HG03103 (cell line): ENCODE measurements around the gene UBA5.
"Not testable (repeated sequence)": the region's sequence is repeated elsewhere in the genome, so short reads cannot be mapped to it uniquely, and the experiment has no call there.

Experiments
- ATAC-seq: cut with Tn5 transposase; IDR thresholded peaks from one replicate; pipeline ENCODE4 v1.9.1; 2021; ENCODE audit warnings: low read depth; ENCODE audit not compliant: unreplicated experiment

Gene UBA5

DNA sequence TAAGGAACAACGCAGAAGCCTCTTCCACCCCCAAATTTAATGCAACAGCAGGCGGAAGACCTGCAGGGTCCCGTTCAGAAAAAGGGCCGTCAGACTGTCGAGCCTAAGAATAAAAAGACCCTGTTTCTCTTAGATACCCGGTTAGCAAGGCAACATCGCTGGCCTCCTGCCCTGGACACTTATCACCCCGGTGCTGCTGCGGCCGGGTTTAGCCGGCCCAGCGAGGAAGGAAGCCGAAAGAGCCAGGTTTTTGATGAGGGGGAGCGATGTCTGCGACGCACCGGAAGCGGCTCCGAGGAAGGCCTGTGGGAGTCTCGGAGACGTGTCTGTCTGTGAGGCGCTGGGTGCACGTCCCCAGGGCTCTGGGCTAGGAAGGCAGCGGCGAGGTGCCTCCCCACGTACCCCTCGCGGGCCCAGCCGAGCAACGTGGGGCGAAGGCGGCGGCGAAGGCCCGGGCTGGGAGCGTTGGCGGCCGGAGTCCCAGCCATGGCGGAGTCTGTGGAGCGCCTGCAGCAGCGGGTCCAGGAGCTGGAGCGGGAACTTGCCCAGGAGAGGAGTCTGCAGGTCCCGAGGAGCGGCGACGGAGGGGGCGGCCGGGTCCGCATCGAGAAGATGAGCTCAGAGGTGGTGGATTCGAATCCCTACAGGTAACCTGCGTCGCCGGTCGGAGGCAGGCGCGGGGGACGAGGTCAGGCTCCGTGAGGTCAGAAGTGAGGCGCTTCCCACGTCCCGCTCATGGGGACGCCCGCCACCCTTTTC, at the start of gene UBA5:
TSS of gene UBA5 (plus strand) at position 278 of the 759 bp plus-strand sequence. CDS start at position 487, 209 bp downstream.
- ATAC-seq: peak; percentile 65

DNA sequence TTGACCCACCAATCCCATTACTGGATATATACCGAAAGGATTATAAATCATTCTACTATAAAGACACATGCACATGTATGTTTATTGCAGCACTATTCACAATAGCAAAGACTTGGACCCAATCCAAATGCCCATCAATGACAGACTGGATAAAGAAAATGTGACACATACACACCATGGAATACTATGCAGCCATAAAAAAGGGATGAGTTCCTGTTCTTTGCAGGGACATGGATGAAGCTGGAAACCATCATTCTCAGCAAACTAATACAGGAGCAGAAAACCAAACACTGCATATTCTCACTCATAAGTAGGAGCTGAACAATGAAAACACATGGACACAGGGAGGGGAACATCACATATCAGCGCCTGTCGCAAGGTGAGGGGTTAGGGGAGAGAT, 44.8 kb upstream of the UBA5 start:
- not testable (repeated sequence) for ATAC-seq

DNA sequence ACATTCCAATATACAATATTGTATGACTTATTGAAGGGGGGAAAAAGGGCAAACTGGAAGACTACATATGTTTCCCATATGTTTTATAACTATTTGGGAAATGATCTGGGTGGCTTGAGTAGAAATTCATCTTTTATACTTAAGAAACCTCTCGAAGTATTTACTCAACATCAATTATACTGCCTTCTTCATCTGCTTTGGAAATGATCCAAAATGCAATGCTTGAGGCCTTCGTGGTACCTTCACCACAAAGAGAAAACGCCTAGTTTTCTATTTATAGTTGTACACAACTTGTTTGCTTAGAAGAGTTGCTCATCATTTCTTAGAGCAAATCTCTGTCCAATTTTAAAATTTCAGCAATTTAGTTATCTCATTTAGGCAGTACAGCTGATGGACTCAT, 44.2 kb upstream of the UBA5 start:
- no peak for ATAC-seq

DNA sequence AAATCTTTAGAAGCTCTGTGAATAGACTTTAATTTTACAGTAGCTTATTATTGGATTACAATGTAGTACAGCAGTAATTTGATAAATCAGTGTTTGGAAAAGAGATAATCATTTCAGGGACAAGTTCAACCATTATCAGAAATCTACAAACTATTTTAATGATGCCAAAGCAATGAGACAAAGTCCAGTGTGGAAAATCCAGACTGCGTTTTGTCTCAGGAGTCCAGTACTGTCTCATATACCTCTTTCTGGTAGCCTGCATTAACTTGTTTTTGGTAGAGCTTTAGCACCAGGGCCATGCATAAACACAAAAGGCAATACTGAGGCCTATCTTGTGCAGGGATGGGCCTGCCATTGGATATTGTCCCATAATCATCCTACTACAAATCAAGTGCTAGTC, 43.3 kb upstream of the UBA5 start:
- no peak for ATAC-seq

DNA sequence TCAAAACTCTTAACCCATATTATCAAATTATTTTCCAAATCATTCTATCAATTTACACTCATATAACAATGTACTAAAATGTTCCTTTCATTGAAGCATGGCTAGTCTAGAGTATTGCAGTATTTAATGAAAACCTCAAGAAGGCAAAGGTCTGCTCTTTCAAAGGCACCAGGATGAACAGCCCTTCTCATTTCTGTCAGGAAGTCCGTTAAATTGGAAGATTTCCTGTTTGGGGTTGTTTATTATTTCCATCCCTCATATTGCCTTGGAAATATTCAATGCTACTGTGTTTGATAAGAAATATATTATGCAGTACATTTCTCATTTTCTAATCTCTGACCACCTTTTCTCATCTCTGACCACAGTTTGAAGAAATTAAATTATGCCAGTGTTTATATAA, 38.0 kb upstream of the UBA5 start:
- ATAC-seq: no peak

DNA sequence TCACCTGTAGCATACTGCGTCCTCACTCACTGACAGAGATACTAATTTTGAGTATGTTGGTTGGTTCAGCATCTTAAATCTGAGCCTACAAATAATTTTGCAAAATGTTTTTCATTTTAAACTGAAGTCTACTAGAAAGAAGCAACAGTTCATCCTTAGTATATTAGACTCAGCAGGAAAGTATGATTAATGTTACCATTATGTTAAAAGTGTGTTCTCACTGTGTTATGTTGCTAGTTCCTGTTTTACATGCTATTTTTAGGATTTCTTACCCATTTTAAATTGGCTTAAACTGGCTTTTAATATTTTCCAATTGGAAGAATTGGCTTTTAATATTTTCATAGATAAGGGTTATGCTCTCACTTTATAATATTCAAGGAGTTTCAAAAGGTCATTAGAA, 37.4 kb upstream of the UBA5 start:
- ATAC-seq: no peak

DNA sequence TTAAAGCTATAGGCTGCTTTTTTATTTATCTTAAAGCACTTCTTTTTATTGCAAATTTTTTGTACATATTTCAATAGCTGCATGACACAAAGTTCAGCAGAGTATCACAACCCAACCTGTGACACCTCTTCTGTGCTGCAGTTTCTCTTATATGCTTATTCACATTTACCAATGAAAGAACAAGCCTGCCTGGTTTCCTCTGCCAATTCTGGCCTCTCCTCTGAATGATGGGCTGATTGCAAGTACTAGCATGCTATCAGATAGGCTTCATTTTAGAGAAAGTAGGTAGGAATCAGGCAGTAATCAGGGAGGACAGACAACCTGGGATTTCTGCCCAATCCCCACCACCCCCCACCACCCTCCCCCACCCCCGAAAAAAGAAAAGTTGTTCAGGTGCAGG, 36.5 kb upstream of the UBA5 start:
- no peak for ATAC-seq

DNA sequence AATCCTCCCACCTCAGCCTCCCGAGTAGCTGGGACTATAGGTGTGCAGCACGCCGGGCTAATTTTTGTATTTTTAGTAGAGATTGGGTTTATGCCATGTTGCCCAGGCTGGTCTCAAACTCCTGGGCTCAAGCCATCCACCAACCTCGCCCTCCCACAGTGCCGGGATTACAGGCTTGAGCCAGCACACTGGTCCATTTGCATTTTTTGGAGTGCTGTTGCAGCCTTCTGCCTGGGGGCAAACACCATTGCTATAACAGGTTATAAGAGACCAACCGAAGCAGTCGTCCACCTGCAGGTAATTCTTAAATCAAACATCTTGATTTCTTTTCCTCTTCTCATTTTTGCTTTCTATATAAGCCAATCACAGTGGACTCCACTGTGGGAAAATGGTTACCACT, 35.3 kb upstream of the UBA5 start:
- no peak for ATAC-seq

DNA sequence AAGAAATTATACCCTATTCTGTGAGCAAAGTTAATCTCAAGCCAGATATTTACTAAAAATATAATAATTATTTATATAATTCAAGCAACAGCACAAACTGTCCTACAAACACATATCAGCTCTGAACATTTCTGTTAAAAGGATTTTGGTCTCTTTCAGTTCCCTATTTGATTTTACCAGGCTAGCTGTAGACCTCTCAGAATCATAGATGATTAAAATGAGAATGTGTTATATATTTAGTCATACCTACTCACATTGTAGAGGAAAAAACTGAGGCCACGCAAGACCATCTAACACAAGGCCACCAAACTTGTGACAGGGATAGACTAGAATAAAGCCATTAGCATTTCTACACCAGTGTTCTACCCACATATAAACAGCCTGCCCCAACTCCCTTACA, 34.5 kb upstream of the UBA5 start:
- peak; percentile 74 for ATAC-seq

DNA sequence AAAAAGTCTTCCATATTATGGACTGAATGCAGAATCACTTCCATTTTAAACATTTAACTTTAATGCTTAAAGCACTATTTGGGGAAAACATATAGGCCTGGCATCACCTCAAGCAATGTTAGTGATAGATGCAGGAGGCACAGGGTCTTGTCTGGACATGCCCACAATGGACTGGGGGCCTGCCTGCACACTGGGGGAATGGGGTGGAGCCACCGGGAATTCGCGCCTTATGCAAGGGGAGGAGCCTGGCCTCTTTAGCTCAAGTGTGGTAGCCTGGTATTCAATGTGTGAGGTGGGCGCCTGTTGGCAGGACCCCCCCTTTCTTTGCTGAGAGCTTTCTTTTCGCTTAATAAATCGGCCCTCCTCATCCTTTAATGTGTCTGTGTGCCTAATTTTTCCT, 33.2 kb upstream of the UBA5 start:
- no peak for ATAC-seq

DNA sequence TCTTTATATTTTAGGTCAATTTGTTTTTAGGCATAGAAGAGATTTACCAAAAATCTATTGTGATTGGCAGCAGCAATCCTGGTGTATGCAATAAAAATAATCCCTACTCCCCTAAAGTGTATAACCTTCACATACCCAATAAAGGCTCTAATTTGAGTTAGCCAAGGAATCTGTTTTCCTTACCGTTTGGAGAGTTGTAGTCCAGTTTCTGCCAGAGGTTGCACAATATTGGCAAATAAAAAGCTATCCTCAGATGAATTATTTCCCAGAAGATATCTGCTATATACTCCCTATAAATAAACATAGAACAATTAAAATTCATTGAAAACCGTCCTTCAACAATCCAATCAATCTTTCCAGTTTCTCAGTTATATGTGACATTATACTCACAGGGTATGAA, 32.0 kb upstream of the UBA5 start:
- no peak for ATAC-seq

DNA sequence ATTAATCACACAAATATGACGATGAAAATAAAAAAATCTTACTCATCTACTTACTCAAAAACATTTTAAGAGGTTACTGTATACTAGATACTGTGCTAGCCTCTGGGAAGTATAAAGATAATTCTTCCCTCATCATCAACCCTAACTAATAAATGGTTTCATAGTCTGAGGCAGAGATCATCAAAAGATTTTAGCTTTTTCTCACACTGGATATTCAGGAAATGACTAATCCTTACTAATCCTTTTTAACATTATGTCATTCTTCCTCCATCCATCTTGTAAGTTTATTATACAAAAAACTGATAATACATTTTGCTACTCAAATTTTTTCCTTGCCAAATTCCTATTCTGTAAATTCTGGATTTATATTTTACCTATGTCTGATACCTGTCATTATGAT, 30.2 kb upstream of the UBA5 start:
- no peak for ATAC-seq

DNA sequence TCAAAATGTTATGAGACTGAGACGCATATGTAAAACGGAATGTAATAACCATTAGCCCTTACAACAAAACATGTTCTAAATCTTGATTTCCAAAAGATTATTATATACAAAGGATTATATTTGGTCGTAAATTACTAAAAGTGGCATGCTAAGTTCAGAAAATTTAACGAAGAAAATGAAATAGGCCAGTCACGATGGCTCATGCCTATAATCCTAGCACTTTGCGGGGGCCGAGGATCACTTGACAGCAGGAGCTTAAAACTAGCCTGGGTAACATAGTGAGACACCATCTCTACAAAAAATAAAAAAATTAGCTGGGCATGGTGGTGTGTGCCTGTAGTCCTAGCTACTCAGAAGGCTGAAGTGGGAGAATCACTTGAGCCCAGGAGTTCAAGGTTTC, 29.5 kb upstream of the UBA5 start:
- no peak for ATAC-seq

DNA sequence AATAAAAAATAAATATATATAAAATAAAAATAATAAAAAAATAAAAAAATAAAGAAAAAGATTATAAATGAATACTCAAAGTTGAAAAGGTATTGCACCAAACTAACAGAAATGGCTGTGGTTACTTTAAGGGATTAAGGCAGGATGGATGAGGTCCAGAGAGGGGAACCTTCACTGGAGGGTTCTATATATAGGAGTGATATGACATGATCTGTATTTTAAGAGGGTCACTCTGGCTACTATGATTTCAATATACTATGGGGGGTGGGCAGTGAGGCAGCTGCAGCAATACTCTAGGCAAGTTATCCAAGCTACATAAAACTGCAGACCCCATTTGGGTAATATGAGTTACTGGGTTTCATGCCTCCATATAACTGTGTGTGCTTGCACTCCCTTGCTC, 25.1 kb upstream of the UBA5 start:
- no peak for ATAC-seq

DNA sequence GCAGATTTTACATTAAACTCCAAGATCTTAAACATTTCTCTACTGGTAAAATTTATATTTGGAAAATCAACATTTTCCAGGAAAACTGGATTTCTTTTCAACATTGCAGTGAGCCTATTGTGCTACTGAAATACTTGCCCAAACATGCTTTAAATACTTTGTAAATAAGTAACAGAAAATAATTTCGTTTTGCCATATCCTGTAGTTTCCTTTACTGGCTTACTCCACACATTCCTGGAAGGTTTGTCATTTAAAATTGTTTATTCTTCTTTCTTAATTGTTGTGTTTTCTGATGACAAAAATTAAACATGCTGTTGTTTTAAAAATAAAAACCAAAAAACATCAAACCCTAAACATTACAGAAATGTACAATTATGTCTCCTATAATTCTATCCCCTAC, 22.5 kb upstream of the UBA5 start:
- no peak for ATAC-seq

DNA sequence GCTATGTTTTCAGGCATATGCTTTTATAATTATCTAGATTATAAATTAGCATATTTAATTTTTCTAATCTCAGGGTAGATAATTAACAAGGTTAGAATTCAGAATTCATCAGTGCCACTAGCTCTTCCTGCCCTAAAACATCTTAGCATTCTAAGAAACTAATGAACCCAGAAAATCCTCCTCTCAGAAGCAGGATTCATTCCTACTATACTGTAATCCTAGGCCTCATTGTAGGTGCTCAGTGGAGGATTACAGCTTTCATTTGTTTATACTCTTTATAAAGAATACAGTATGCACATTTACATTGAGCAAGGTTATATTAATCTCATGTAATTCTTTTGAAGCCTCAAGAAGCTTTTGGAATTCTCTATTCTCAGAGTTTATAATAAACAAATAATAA, 21.4 kb upstream of the UBA5 start:
- no peak for ATAC-seq

DNA sequence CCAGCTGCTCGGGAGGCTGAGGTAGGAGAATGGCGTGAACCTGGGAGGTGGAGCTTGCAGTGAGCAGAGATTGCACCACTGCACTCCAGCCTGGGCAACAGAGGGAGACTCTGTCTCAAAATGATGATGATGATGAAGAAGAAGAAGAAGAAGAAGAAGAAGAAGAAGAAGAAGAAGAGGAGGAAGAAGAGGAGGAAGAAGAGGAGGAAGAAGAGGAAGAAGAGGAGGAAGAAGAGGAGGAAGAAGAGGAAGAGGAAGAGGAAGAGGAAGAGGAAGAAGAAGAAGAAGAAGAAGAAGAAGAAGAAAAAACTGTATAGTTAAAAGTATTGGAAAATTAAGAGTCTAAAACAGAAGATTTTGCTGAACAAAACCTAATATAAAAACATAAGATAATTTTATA, 18.7 kb upstream of the UBA5 start:
- ATAC-seq: not testable (repeated sequence)

DNA sequence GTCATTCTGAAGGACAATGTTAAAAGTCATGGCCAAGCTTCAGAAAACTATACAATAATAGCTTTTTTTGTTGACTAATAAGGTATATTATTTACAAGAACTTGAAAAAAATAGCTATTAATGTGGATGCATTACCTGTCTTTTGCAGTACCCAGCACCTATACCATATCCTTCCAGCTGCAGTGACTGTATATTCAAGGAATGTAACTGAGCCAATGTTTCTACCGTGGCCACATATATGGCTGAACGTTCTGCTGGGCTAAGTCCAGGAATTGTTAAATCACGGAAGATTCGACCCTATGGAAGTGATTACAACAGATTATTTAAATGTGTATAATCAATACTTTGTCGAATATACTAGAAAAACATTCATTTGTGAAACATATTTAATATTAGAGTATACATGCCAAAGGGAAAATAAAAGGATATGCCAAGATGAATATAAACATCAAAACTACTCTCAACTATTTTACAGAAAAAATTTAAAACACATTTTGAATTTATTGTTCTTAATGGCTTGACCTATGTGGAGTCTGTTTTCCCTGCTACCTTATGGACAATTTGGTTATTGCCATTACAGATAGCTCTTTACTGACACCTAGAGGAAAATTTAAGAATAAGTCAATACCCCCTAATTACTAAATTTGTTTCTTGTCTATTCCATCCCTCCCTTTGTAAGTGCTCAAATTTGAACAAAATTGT, 18.1 kb upstream of the UBA5 start:
- peak; percentile 54 for ATAC-seq

DNA sequence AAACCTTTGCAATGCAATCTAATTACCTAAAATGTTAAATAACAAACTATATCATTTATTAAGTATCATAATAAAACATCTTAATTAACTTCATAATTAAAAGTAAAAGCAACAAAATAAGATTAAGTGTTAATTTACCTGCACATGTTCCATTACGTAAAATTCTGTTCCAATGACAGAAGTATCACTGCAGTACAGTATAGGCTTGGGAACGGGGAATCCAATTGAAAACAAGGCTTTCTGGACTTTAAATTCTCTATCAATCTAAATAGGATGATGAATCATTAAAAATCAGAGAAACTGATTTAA, 17.6 kb upstream of the UBA5 start:
- no peak for ATAC-seq

DNA sequence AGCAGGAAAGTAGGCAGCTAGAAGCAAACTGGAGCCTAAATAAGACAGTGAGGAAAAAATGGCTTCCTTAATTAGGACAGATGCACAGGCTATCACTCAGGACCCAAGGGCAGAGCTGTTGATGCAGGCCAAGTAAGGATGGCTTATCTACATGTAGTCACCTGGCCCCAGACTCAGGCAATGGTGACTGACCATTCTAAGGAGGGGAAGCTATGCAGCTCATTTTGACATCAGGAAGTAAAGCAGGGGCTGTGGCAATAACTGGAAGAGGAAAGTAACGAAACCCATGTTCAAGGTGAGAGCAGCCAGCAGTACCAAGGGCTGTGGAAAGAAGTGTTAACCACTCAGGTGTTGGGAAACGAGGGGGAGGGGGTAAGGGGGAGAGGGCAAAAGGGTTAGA, 16.8 kb upstream of the UBA5 start:
- no peak for ATAC-seq

DNA sequence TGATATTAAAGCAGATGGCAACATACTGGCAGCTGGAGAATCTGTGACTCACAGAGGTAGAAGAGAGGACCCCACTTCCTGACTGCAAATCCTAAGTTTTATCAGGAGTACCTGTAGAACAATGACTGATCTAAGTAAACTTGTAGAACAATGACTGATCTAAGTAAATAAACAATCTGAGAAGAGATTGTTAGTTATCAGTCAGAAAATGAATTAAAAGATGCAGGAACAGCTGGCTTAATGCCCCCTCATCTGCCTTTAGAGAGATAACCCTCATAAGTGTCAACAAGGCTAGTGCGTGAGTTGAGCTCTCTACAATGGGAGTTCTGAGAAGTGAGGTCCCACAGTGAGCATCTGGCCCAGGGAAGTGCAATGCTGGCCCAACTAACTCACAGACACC, 15.1 kb upstream of the UBA5 start:
- ATAC-seq: no peak

DNA sequence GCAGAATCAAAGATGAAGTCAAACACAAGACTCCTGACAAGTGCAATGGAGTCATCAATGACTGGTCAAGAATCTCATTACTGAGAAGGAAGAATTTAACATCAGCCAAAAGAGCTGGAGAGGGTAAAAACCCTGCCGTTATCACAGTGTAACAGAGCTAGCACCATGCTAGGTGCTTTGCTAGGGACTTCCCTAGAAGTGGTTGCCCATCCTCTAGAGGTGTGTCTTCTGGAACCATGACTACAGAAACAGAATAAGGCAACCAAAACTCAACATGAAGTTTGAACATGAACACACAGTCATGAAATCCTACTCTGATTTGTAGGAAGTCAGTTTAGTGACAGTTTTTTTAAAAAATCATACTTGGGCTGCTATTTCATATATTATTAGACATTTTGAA, 10.0 kb upstream of the UBA5 start:
- ATAC-seq: no peak
